ENCODE measurements around the gene DDX17.

The DDX17 gene

GRCh38 chr22:38448945-38449745, 57.0 kb downstream of the DDX17 start:
- no peak for DNase-seq (ENCODE audit: low read depth)

GRCh38 chr22:38446018-38446601, 60.0 kb downstream of the DDX17 start:
- no peak for DNase-seq (ENCODE audit: low read depth)

GRCh38 chr22:38444783-38445182, 61.3 kb downstream of the DDX17 start:
- DNase-seq (ENCODE audit: low read depth) = no peak

- no peak for DNase-seq (ENCODE audit: low read depth)
Measured at GRCh38 chr22:38443628-38444521, 62.2 kb downstream of the DDX17 start.

GRCh38 chr22:38442967-38443627, 63.0 kb downstream of the DDX17 start:
- DNase-seq (ENCODE audit: low read depth) = no peak

GRCh38 chr22:38441620-38442287, 64.4 kb downstream of the DDX17 start:
- DNase-seq (ENCODE audit: low read depth) = no peak

GRCh38 chr22:38440747-38441350, 65.3 kb downstream of the DDX17 start:
- DNase-seq (ENCODE audit: low read depth) = no peak

- DNase-seq (ENCODE audit: low read depth) = no peak
Measured at GRCh38 chr22:38437416-38437815, 68.7 kb downstream of the DDX17 start.

GRCh38 chr22:38436629-38437395, 69.3 kb downstream of the DDX17 start:
- no peak for DNase-seq (ENCODE audit: low read depth)

- no peak for DNase-seq (ENCODE audit: low read depth)
Measured at GRCh38 chr22:38435965-38436364, 70.1 kb downstream of the DDX17 start.

GRCh38 chr22:38435010-38435409, 71.1 kb downstream of the DDX17 start:
- no peak for DNase-seq (ENCODE audit: low read depth)

- no peak for DNase-seq (ENCODE audit: low read depth)
Measured at GRCh38 chr22:38433871-38434270, 72.2 kb downstream of the DDX17 start.

Measured in activated T-helper 9 cell treated with anti-CD3 and anti-CD28 coated beads, Interleukin-2, amount 50 U/mL, for 16 hours (primary cell).